Measurements from ENCODE around the gene CAST.

Gene CAST

DNA sequence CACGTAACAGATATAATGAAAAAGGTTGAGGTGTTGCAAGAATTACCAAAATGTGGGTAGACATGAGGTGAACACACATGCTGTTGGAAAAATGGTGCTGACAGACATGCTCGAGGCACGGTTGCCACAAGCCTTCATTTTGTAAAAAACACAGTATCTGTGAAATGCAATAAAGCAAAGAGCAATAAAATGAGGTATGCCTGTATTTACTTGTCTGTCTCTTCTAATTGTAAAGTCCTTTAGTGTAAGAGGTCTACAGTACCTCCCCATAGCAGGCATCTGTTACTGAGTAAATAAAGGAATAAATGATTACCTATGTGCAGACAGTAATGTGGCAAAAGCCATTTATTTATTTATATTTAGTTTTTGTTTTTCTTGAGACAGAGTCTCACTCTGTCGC, 3.0 kb upstream of the CAST start:
- TF ChIP-seq FOXP2 (optimal IDR thresholded peaks at IDR 0.05; ENCODE audit: borderline replicate concordance, extremely low read depth, extremely low read length, insufficient read depth) (no peak), SIN3A (IDR thresholded peaks at IDR 0.05; ENCODE audit: borderline replicate concordance, insufficient read depth, low read length) (no peak), TAF1 (IDR thresholded peaks at IDR 0.05; ENCODE audit: borderline replicate concordance, insufficient read depth, low read length) (no peak), POLR2AphosphoS5 (IDR thresholded peaks at IDR 0.05; ENCODE audit: low read depth, low read length) (no peak), REST (IDR thresholded peaks at IDR 0.05; ENCODE audit: insufficient read depth in 1 of 2, low read depth in 2 of 2, low read length in 2 of 2) (no peak)

- no peak for TF ChIP-seq FOXP2 (optimal IDR thresholded peaks at IDR 0.05; ENCODE audit: borderline replicate concordance, extremely low read depth, extremely low read length, insufficient read depth)
- no peak for TF ChIP-seq POLR2AphosphoS5 (IDR thresholded peaks at IDR 0.05; ENCODE audit: low read depth, low read length)
- TF ChIP-seq TAF1 (IDR thresholded peaks at IDR 0.05; ENCODE audit: borderline replicate concordance, insufficient read depth, low read length) = no peak
- no peak for TF ChIP-seq REST (IDR thresholded peaks at IDR 0.05; ENCODE audit: insufficient read depth in 1 of 2, low read depth in 2 of 2, low read length in 2 of 2)
- TF ChIP-seq SIN3A (IDR thresholded peaks at IDR 0.05; ENCODE audit: borderline replicate concordance, insufficient read depth, low read length) = no peak
These were observed 963 bp upstream of the CAST start for GRCh38 chr5:96660971-96661854.

- TF ChIP-seq REST (IDR thresholded peaks at IDR 0.05; ENCODE audit: insufficient read depth in 1 of 2, low read depth in 2 of 2, low read length in 2 of 2) = peak in 1 of 2 experiments; percentile 59; a peak in 1 of 4 replicates
- peak; percentile 70; the same call in 1 of the 2 replicates for TF ChIP-seq SIN3A (IDR thresholded peaks at IDR 0.05; ENCODE audit: borderline replicate concordance, insufficient read depth, low read length)
- TF ChIP-seq TAF1 (IDR thresholded peaks at IDR 0.05; ENCODE audit: borderline replicate concordance, insufficient read depth, low read length) = 0 out of 2 replicates have a peak, but pooled peaks have one; percentile 62
- TF ChIP-seq POLR2AphosphoS5 (IDR thresholded peaks at IDR 0.05; ENCODE audit: low read depth, low read length) = peak; percentile 62; the same call in 1 of the 2 replicates
- peak; percentile 6 for TF ChIP-seq FOXP2 (optimal IDR thresholded peaks at IDR 0.05; ENCODE audit: borderline replicate concordance, extremely low read depth, extremely low read length, insufficient read depth)
These were observed 746 bp downstream of the CAST start for GRCh38 chr5:96662725-96663518.

GRCh38 chr5:96663608-96664007, 1.4 kb downstream of the CAST start:
- no peak for TF ChIP-seq SIN3A (IDR thresholded peaks at IDR 0.05; ENCODE audit: borderline replicate concordance, insufficient read depth, low read length)
- TF ChIP-seq REST (IDR thresholded peaks at IDR 0.05; ENCODE audit: insufficient read depth in 1 of 2, low read depth in 2 of 2, low read length in 2 of 2) = no peak
- TF ChIP-seq FOXP2 (optimal IDR thresholded peaks at IDR 0.05; ENCODE audit: borderline replicate concordance, extremely low read depth, extremely low read length, insufficient read depth) = no peak
- no peak for TF ChIP-seq POLR2AphosphoS5 (IDR thresholded peaks at IDR 0.05; ENCODE audit: low read depth, low read length)
- no peak for TF ChIP-seq TAF1 (IDR thresholded peaks at IDR 0.05; ENCODE audit: borderline replicate concordance, insufficient read depth, low read length)

Measured in PFSK-1 (cell line).